Bronchus fibroblast of lung (primary cell): ENCODE data around the gene MYL9. TPM values are rescaled to one million over a fixed set of nuclear protein-coding genes. Genes with fewer than 3 reads are reported as not detected.

ENCODE experiments used
- total RNA-seq: library from RNA; depleted of rRNA; stranded (reverse); fragments of >200 nt; gene quantifications from 2 replicates; pipeline ENCODE4 v1.2.3, GENCODE V29; 2015

Gene MYL9
- total RNA-seq = 54.1 and 78.6 TPM in 2 replicates

DNA sequence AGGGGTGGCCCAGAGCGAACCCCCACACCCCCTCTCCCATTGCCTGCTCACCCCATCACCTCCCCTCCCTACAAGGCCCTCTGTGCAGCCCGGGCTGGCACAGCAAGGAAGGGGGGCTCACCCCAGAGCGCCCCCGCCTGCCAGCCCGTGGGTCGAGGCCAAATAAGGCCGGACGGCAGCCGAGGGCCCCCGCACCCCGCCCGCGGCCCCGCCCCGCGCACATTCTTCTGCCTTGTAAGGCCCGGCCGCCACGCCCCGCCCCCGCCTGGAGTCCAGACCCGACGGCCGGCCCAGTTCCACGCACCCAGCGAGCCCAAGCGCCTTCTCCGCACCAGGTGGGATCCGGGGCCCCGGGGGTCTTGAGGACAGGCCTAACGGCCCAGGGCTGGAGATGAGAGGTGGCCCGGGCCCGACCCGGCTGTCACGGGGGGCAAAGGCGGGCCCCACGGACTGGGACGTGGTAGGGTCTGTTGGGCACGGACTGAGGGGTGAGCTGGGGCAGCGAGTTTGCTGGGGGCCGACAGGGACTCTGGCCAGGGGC lies at the start of gene MYL9:
Gene MYL9, plus strand, starts transcription at position 293 of the 541 bp plus-strand sequence. CDS start 3,366 bp downstream, outside the sequence.

GRCh38 chr20:36573103-36573797 lies 31.9 kb downstream of the MYL9 start, which contains the start of gene TGIF2:
Gene TGIF2, plus strand, starts transcription at chr20:36573597. Its CDS starts 5,178 bp downstream, at chr20:36578775.

Other genes starting within 250 kb of the MYL9 start
- 18.8 and 19.5 TPM in 2 replicates for gene DLGAP4, start 235.2 kb upstream of the MYL9 start, total RNA-seq
- gene TGIF2, start 32.1 kb downstream of the MYL9 start, total RNA-seq = 8.6 and 9.1 TPM in 2 replicates
- gene RAB5IF, start 64.3 kb downstream of the MYL9 start, total RNA-seq = 109 and 112 TPM in 2 replicates
- not detected in 2 replicates for gene SLA2, start 104.7 kb downstream of the MYL9 start, total RNA-seq
- gene NDRG3, start 204.6 kb downstream of the MYL9 start, total RNA-seq = 14.4 and 17.1 TPM in 2 replicates
- 30.6 and 37.2 TPM in 2 replicates for gene DSN1, start 232.2 kb downstream of the MYL9 start, total RNA-seq